Pancreas (tissue), 10 donors: Measurements from ENCODE around the gene KLC1. TPM values are rescaled to one million over a fixed set of nuclear protein-coding genes. Genes with fewer than 3 reads are reported as not detected.
"Not testable (repeated sequence)": the region's sequence is repeated elsewhere in the genome, so short reads cannot be mapped to it uniquely, and the experiment has no call there.

Experiments
- ATAC-seq, 4 donors: fragments of 200-7000 bp; cut with Tn5 transposase; one replicate each; pipeline versions ENCODE4 v1.8.0 to v1.9.1; 2020; ENCODE audit warnings: mild to moderate bottlenecking in 4 of 4, moderate library complexity in 4 of 4
- DNase-seq, 6 donors: peaks; one replicate each; pipeline ENCODE4 v3.0.0-alpha.2; 2020
- FAIRE-seq: peaks from 2 replicates; lab custom pipeline; 2012; peaks lifted over from hg19 to GRCh38; lab: Jason Lieb, UNC
- H3K27ac ChIP-seq, 4 donors: fragments of 200-600 bp; sonication (generic); 1 replicate in 3 of 4; 2 replicates in 1 of 4; pipeline versions ENCODE4 v1.5.0 to v1.8.0; 2020
- H3K27me3 ChIP-seq, 4 donors: fragments of 200-600 bp; one replicate each; pipeline ENCODE4 v1.8.0; 2021
- H3K36me3 ChIP-seq, 3 donors: fragments of 200-600 bp; sonication (generic) in 1 of 3; one replicate each; pipeline versions ENCODE4 v1.5.0 to v1.8.0; 2020 to 2021
- H3K4me1 ChIP-seq, 3 donors: fragments of 200-600 bp; one replicate each; pipeline ENCODE4 v1.8.0; 2021
- H3K4me3 ChIP-seq, 4 donors: fragments of 200-600 bp; sonication (generic) in 2 of 4; one replicate each; pipeline versions ENCODE4 v1.5.0 to v1.8.0; 2020 to 2021
- H3K9me3 ChIP-seq, 4 donors: fragments of 200-600 bp; one replicate each; pipeline ENCODE4 v1.8.0; 2021
- CTCF ChIP-seq, 4 donors: fragments of 200-600 bp; sonication (generic) in 3 of 4; IDR thresholded peaks; one replicate each; pipeline versions ENCODE4 v1.5.0 to v1.8.0; 2021; ENCODE audit warnings: antibody characterized with exemption in 4 of 4
- WGBS, 2 donors: extraction: QIAGEN DNeasy Blood & Tissue Kit; methylation state at CpG; one replicate each; pipeline ENCODE4 v1.1.7; 2013; 5-methylcytosine and 5-hydroxymethylcytosine counted together
- intact Hi-C, 3 donors: fragments of 100-400 bp; cut with DNase I; formaldehyde crosslinking; loops; one replicate each; pipeline versions ENCODE4 v1.11.1 to v1.14.2; 2022
- polyA plus RNA-seq, 2 donors: library from polyadenylated mRNA; stranded (reverse); fragments of 200-250 nt; gene quantifications; one replicate each; pipeline ENCODE4 v1.2.3, GENCODE V29; 2013
- total RNA-seq, 6 donors: library from RNA; stranded (reverse); fragmentation: NEBNext Ultra II Directional in 4 of 6; extraction: Animal tissue kit (Norgen Biotek cat#: 25700) in 4 of 6; gene quantifications; one replicate each; pipeline versions ENCODE4 v1.2.1 to v1.2.4, GENCODE V29; 2021 to 2023
- donor health status: healthy with polysubstance abuse.
- donor health status: DM: no; HTN: no; CAD: no; lungs with moderate emphysema.
- donor health status: DM: no; HTN: no; CAD: no.
- donor health status: control.
- donor health status: control.
- donor health status: Bipolar disorder and iron deficiency.
- donor health status: DM: yes; HTN: yes; CAD: no.
- donor health status: DM: no; HTN: no; CAD: no.
- donor health status: DM: no; HTN: no; CAD: no.
- donor health status: DM: yes; HTN: yes; CAD: no.

The KLC1 gene
- total and polyA plus RNA-seq, 8 donors = 36.1 to 91.0 (median 51.6) TPM

DNA sequence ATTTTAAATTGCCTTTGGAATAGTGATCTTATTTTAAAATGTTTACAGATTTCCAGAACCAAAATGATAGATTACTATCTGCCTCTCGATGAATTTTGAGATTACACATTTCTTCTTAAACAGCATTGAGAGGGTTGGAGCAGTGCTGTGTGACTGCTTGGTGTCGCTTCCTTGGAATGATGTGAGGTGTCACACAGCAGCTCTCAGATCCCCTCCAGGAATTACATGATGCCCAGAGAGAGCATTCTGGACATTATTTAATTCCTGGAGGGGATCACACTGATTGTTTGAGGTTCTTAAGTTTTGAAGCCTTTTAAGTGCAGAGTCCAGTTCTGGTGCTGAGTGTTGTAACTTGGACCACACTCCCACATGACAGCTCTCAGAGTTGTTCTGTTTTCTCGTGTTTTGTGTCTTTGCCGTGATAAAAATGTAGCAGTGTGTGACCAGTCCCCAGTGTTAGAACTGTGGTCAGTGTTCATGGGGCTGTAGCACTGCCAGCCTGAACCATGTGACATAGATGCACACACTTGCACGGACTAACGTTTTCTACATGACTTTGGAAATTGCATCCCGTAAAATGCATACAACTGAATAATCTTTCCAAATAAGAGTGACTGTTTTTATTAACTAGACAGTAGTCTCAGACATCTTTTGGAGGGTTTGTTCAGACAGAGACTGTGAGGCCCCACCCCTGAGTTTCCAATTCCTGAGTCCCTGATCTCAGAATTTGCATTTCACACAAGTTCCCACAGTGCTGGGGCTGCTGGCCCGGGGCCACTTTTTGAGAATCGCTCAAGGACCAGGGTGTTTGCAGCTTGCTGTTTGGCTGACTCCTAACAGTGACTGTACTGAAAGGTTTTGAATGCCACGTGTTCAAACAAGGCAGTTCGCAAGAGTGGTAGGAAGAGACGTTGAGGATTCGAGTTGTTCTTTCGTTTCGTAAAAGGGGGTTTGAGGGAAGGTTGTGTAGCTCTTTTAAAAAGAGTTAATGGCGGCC lies 60.2 kb downstream of the KLC1 start:
- Histone ChIP-seq H3K27ac (no peak overlapping the region), H3K9me3 (no peaks in the 10 kb centered on the region), H3K36me3 (peaks cover 0 to 37% (median 15%) of the 10 kb centered on the region in 3 donors), H3K27me3 (no peaks in the 10 kb centered on the region), H3K4me1 (peaks cover 0 to 6% (median 0%) of the 10 kb centered on the region in 3 donors), H3K4me3 (no peak overlapping the region)
- intact Hi-C loops = no loop called here
- ATAC-seq = peak; percentile 74 to 82 (median 76)
- WGBS, 2 donors = 42 to 54% methylated on average over 16 of the region's 16 CpGs
- FAIRE-seq = no peak
- DNase-seq = peak in 2 of 6 donors; percentile 45 to 59
- no peak for TF ChIP-seq CTCF (IDR thresholded peaks at IDR 0.05)

GRCh38 chr14:103690332-103690731 lies 61.3 kb downstream of the KLC1 start:
- H3K4me3 ChIP-seq = no peak overlapping the region
- 93 to 96% methylated on average over 8 of the region's 8 CpGs for WGBS, 2 donors
- H3K9me3 ChIP-seq = no peaks in the 10 kb centered on the region
- no peak for TF ChIP-seq CTCF (IDR thresholded peaks at IDR 0.05)
- H3K36me3 ChIP-seq = peaks cover 0 to 31% (median 21%) of the 10 kb centered on the region in 3 donors
- DNase-seq (peak in 1 of 6 donors; percentile 34), ATAC-seq (no peak), FAIRE-seq (no peak)
- H3K27me3 ChIP-seq = no peaks in the 10 kb centered on the region
- intact Hi-C loops = no loop called here
- peaks cover 0 to 6% (median 0%) of the 10 kb centered on the region in 3 donors for H3K4me1 ChIP-seq
- H3K27ac ChIP-seq = no peak overlapping the region

DNA sequence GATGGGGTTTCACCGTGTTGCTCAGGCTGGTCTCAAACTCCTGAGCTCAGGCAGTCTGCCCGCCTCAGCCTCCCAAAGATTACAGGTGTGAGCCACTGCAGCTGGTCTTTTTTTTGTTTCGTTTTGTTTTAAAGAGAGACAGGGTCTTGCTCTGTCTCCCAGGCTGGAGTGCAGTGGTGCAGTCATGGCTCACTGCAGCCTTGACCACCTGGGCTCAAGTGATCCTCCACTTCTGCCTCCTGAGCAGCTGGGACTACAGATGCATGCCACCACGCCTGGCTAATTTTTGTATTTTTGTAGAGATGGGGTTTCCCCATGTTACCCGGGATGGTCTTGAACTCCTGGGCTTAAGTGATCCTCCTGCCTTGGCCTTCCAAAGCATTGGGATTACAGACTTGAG lies 62.6 kb downstream of the KLC1 start:
- ATAC-seq, H3K27me3 ChIP-seq, intact Hi-C loops, FAIRE-seq, DNase-seq, H3K27ac ChIP-seq, H3K4me3 ChIP-seq, H3K9me3 ChIP-seq, H3K4me1 ChIP-seq: not testable (repeated sequence)
- WGBS, 2 donors = 88 to 92% methylated on average over 5 of the region's 5 CpGs
- peaks cover 0 to 23% (median 21%) of the 10 kb centered on the region in 3 donors for H3K36me3 ChIP-seq

DNA sequence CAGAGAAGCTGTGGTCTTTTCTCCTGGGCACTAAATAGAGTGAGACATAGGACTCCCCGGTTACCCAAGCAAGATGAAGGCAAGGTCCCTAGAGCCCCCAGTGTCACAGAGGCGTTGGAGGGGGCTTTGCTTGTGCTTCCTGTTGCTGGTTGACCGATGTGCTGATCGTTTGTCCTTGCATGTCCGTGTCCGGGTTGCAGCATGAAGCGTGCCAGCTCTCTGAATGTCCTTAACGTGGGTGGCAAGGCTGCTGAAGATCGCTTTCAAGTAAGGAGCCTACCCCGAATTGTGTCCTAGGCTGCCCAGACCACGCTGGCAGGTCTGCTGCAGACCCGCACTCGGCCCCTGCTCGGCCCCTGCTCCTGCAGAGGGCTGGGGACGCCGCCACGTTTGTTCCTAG lies 63.1 kb downstream of the KLC1 start:
- Histone ChIP-seq H3K27me3 (no peaks in the 10 kb centered on the region), H3K9me3 (no peaks in the 10 kb centered on the region), H3K4me3 (no peak overlapping the region), H3K4me1 (peaks cover 0 to 6% (median 0%) of the 10 kb centered on the region in 3 donors), H3K36me3 (peaks cover 0 to 21% (median 18%) of the 10 kb centered on the region in 3 donors), H3K27ac (no peak overlapping the region)
- intact Hi-C loops = no loop called here
- FAIRE-seq (no peak), DNase-seq (peak in 1 of 6 donors; percentile 10), ATAC-seq (no peak)
- 93 to 95% methylated on average over 17 of the region's 17 CpGs for WGBS, 2 donors
- no peak for TF ChIP-seq CTCF (IDR thresholded peaks at IDR 0.05)

DNA sequence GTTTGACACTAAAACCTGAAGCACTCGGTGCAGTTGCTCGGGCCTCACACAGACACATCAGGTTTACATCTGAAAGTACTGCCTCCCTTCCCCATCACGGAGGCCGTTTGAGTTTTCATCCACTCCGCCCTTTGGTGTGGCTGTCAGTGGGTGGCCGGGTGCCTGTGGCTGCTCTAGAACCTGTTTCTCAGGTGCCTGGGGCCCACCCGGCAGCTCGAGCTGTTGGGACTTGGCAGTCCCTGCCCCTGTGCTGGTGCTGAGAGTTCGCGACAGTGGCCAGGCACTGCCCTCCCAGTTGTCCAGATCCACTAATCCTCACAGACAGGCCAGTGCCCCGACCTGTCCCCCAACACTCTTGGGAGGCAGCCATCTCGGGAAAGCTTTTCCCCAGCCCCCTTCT lies 63.9 kb downstream of the KLC1 start:
- FAIRE-seq (no peak), ATAC-seq (no peak), DNase-seq (no peak)
- Histone ChIP-seq H3K4me3 (no peak overlapping the region), H3K27me3 (no peaks in the 10 kb centered on the region), H3K27ac (no peak overlapping the region), H3K36me3 (peaks cover 0 to 21% (median 14%) of the 10 kb centered on the region in 3 donors), H3K9me3 (no peaks in the 10 kb centered on the region), H3K4me1 (peaks cover 0 to 8% (median 0%) of the 10 kb centered on the region in 3 donors)
- TF ChIP-seq CTCF (IDR thresholded peaks at IDR 0.05) = no peak
- intact Hi-C loops = no loop called here
- 80 to 82% methylated on average over 12 of the region's 12 CpGs for WGBS, 2 donors
